Loucy (cell line): ENCODE measurements around the gene PDYN.
"Not testable (repeated sequence)": the region's sequence is repeated elsewhere in the genome, so short reads cannot be mapped to it uniquely, and the experiment has no call there.

Experiments used
- H2AFZ ChIP-seq: fragments of 200-600 bp; sonication (generic); 2 replicates; pipeline ENCODE4 v1.6.0; 2016; ENCODE audit warnings: antibody characterized with exemption, mild to moderate bottlenecking, low read length, moderate library complexity
- H3F3A ChIP-seq: fragments of 200-600 bp; 2 replicates; pipeline ENCODE4 v1.6.0; 2016; ENCODE audit warnings: antibody characterized with exemption, low read depth, mild to moderate bottlenecking
- H3K27me3 ChIP-seq: fragments of 200-600 bp; sonication (generic); 2 replicates; pipeline ENCODE4 v1.6.1; 2014; ENCODE audit warnings: low read length, mild to moderate bottlenecking; ENCODE audit not compliant: insufficient read depth, poor library complexity, severe bottlenecking
- H3K36me3 ChIP-seq: fragments of 200-600 bp; sonication (generic); 2 replicates; pipeline ENCODE4 v1.6.1; 2016; ENCODE audit warnings: low read length; ENCODE audit not compliant: insufficient read depth
- H3K4me1 ChIP-seq: fragments of 200-600 bp; sonication (generic); 2 replicates; pipeline ENCODE4 v1.5.1; 2014; ENCODE audit warnings: low read length, mild to moderate bottlenecking; ENCODE audit not compliant: insufficient read depth, poor library complexity, severe bottlenecking
- H3K4me2 ChIP-seq: fragments of 200-600 bp; sonication (generic); 2 replicates; pipeline ENCODE4 v1.6.0; 2014; ENCODE audit warnings: antibody characterized with exemption, low read length, low read depth, mild to moderate bottlenecking; ENCODE audit not compliant: poor library complexity, severe bottlenecking
- H3K4me3 ChIP-seq: fragments of 200-600 bp; sonication (generic); 2 replicates; pipeline ENCODE4 v1.5.1; 2014; ENCODE audit warnings: low read length, mild to moderate bottlenecking, mixed read lengths; ENCODE audit not compliant: poor library complexity, severe bottlenecking
- H3K79me2 ChIP-seq: fragments of 200-600 bp; sonication (generic); 2 replicates; pipeline ENCODE4 v1.6.1; 2014; ENCODE audit warnings: low read length; ENCODE audit not compliant: insufficient read depth
- H3K9ac ChIP-seq: fragments of 200-600 bp; sonication (generic); 2 replicates; pipeline ENCODE4 v1.6.0; 2014; ENCODE audit warnings: mild to moderate bottlenecking, low read depth, low read length, moderate library complexity; ENCODE audit not compliant: poor library complexity, severe bottlenecking
- H3K9me2 ChIP-seq: fragments of 200-600 bp; sonication (generic); replicated peaks from 2 replicates; pipeline ENCODE4 v1.6.1; 2016; ENCODE audit warnings: low read depth, low read length, mixed read lengths
- H3K9me3 ChIP-seq: fragments of 200-600 bp; sonication (generic); 2 replicates; pipeline ENCODE4 v1.6.1; 2014; ENCODE audit warnings: mild to moderate bottlenecking, antibody characterized with exemption, low read length, low read depth; ENCODE audit not compliant: insufficient read depth
- H4K20me1 ChIP-seq: fragments of 200-600 bp; sonication (generic); 2 replicates; pipeline ENCODE4 v1.6.0; 2014; ENCODE audit warnings: antibody characterized with exemption, low read length, mild to moderate bottlenecking; ENCODE audit not compliant: insufficient read depth, poor library complexity, severe bottlenecking
- CTCF ChIP-seq: fragments of 200-600 bp; sonication (generic); conservative IDR thresholded peaks from 2 replicates; pipeline ENCODE4 v1.5.1; 2014; ENCODE audit warnings: mild to moderate bottlenecking, antibody characterized with exemption, low read length
- EZH2phosphoT487 ChIP-seq: fragments of 200-600 bp; IDR thresholded peaks from 2 replicates; pipeline ENCODE4 v1.6.1; 2018; ENCODE audit warnings: antibody characterized with exemption, mild to moderate bottlenecking, moderate library complexity, borderline replicate concordance

PDYN gene

GRCh38 chr20:2037296-2037914 is 43.5 kb upstream of the PDYN start:
- Histone ChIP-seq H3K9ac (no peak overlapping the region), H3K9me2 (no peaks in the 10 kb centered on the region)
- TF ChIP-seq EZH2phosphoT487 = no peak
- TF ChIP-seq CTCF = no peak

GRCh38 chr20:2036357-2036756 is 42.5 kb upstream of the PDYN start:
- not testable (repeated sequence) for H3K4me3 ChIP-seq, H3F3A ChIP-seq, H3K79me2 ChIP-seq, H2AFZ ChIP-seq, H3K9me2 ChIP-seq, H3K9me3 ChIP-seq, H3K4me1 ChIP-seq, H3K9ac ChIP-seq, H4K20me1 ChIP-seq, H3K36me3 ChIP-seq, H3K4me2 ChIP-seq, H3K27me3 ChIP-seq

More at GRCh38 chr20:2037296-2037914, 43.5 kb upstream of the PDYN start:
- Histone ChIP-seq H3K27me3 (no peaks in the 10 kb centered on the region), H3K9me3 (no peaks in the 10 kb centered on the region), H3K36me3 (no peaks in the 10 kb centered on the region), H3K4me1 (no peaks in the 10 kb centered on the region), H2AFZ (no peak overlapping the region), H4K20me1 (no peaks in the 10 kb centered on the region), H3K4me3 (no peak overlapping the region), H3F3A (no peaks in the 10 kb centered on the region), H3K4me2 (no peak overlapping the region), H3K79me2 (no peaks in the 10 kb centered on the region)

- no peak overlapping the region for H3K9ac ChIP-seq
- H3K27me3 ChIP-seq = no peaks in the 10 kb centered on the region
- no peak overlapping the region for H2AFZ ChIP-seq
Measured at GRCh38 chr20:2032168-2032567, 38.3 kb upstream of the PDYN start.

More at GRCh38 chr20:2032168-2032567, 38.3 kb upstream of the PDYN start:
- no peaks in the 10 kb centered on the region for H3K9me2 ChIP-seq
- peaks cover under 1% of the 10 kb centered on the region; the same call in 1 of the 2 replicates for H3K9me3 ChIP-seq
- H4K20me1 ChIP-seq = no peaks in the 10 kb centered on the region
- H3K4me1 ChIP-seq = no peaks in the 10 kb centered on the region
- no peaks in the 10 kb centered on the region for H3F3A ChIP-seq
- H3K4me2 ChIP-seq = no peak overlapping the region
- TF ChIP-seq CTCF = no peak
- TF ChIP-seq EZH2phosphoT487 = no peak
- H3K36me3 ChIP-seq = no peaks in the 10 kb centered on the region
- no peak overlapping the region for H3K4me3 ChIP-seq
- no peaks in the 10 kb centered on the region for H3K79me2 ChIP-seq
